Fibroblast of pulmonary artery (primary cell): ENCODE measurements around the gene CELF3.

ENCODE experiments used
- DNase-seq: peaks from one replicate; pipeline ENCODE4 v3.0.0-alpha.2; 2010; ENCODE audit warnings: low read depth
- H3K4me3 ChIP-seq: replicated peaks from 2 replicates; pipeline ENCODE4 v1.5.1; 2011; ENCODE audit warnings: low read depth, mild to moderate bottlenecking, control low read depth, low read length, moderate library complexity
- TF ChIP-seq, protein P1 (sequence below): IDR thresholded peaks from 2 replicates; pipeline ENCODE4 v1.5.1; 2011; ENCODE audit warnings: mild to moderate bottlenecking, control low read depth, low read length, inconsistent platforms; ENCODE audit errors: missing control alignments

Gene CELF3

DNA sequence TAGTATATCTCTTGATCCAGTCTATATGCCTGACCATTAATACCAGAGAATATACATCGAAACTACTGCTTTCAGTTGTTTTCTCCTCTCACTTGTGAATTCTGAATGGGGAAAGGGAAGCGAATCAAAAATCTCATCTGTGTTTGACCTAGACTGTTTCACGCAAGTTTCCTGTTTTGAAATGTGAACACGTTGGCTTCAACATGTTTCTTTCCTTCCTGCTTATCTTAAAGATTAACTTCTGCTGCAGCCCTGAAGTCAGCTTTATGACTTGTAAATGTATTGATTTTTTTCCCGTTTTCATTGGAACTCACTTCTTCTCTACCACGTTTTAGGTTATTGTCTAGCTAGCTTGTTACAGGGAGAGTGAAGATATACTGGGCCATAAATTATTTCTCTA is 54.9 kb downstream of the CELF3 start:
- DNase-seq = no peak
- TF ChIP-seq, protein P1, sequence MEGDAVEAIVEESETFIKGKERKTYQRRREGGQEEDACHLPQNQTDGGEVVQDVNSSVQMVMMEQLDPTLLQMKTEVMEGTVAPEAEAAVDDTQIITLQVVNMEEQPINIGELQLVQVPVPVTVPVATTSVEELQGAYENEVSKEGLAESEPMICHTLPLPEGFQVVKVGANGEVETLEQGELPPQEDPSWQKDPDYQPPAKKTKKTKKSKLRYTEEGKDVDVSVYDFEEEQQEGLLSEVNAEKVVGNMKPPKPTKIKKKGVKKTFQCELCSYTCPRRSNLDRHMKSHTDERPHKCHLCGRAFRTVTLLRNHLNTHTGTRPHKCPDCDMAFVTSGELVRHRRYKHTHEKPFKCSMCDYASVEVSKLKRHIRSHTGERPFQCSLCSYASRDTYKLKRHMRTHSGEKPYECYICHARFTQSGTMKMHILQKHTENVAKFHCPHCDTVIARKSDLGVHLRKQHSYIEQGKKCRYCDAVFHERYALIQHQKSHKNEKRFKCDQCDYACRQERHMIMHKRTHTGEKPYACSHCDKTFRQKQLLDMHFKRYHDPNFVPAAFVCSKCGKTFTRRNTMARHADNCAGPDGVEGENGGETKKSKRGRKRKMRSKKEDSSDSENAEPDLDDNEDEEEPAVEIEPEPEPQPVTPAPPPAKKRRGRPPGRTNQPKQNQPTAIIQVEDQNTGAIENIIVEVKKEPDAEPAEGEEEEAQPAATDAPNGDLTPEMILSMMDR = no peak
- H3K4me3 ChIP-seq = no peak overlapping the region

DNA sequence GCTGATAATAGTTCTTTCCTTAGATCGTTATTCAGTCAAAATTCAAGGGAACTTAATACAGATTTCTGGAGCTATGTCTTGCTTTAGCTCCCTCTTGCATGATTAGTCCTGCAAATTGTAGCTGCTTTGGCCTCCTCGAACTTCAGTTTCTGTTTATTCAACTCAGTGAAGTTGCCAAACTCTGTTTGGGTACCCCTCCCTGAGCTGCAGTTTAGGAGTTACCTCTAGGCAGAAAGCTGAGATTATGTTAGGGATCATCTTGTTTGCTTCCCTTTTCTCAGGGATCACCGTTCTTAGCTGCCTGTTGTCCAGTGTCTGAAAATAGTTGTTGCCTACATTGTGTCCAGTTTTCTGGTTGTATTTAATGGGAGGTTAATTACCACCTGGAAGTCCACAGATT is 61.2 kb downstream of the CELF3 start:
- TF ChIP-seq, protein P1 = no peak
- no peak for DNase-seq
- no peak overlapping the region for H3K4me3 ChIP-seq

DNA sequence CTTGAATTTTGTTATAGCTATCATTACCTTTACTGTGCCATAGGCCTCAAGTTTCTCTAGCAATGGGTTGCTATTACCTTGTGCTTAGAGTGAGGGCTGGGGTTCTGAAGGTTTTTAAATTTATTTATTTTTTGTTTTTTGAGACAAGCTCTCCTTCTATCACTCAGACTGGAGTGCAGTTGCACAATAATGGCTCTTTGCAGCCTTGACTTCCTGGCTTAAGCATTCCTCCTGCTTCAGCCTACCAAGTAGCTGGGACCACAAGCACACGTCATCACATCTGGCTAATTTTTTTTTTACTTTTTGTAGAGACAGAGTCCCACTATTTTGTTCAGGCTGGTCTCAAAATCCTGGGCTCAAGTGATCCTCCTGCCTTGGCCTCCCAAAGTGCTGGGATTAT is 63.2 kb downstream of the CELF3 start:
- TF ChIP-seq, protein P1 = no peak
- peak; percentile 89 for DNase-seq
- no peak overlapping the region for H3K4me3 ChIP-seq
